GM18505 (cell line): Measurements from ENCODE around the gene HMGA1.

Source experiments
- ATAC-seq: cut with Tn5 transposase; IDR thresholded peaks from one replicate; pipeline ENCODE4 v1.9.1; 2021; ENCODE audit not compliant: unreplicated experiment
- POLR2A ChIP-seq: IDR thresholded peaks from 4 replicates; pipeline ENCODE4 v1.6.1; 2011; ENCODE audit warnings: borderline replicate concordance; ENCODE audit not compliant: insufficient read depth, insufficient read length; ENCODE audit errors: extremely low read depth

The HMGA1 gene

GRCh38 chr6:34205466-34205865, 31.2 kb upstream of the HMGA1 start:
- TF ChIP-seq POLR2A: no peak
- ATAC-seq: no peak

- no peak for ATAC-seq
- TF ChIP-seq POLR2A: no peak
Observed at GRCh38 chr6:34205916-34206315, 30.8 kb upstream of the HMGA1 start.

GRCh38 chr6:34206726-34207125, 29.9 kb upstream of the HMGA1 start:
- no peak for ATAC-seq
- TF ChIP-seq POLR2A: no peak

- ATAC-seq: no peak
- no peak for TF ChIP-seq POLR2A
Observed at GRCh38 chr6:34207695-34208443, 28.8 kb upstream of the HMGA1 start.

GRCh38 chr6:34213772-34214171, 22.9 kb upstream of the HMGA1 start:
- no peak for ATAC-seq
- no peak for TF ChIP-seq POLR2A

GRCh38 chr6:34218691-34219090, 18.0 kb upstream of the HMGA1 start:
- no peak for ATAC-seq
- no peak for TF ChIP-seq POLR2A

GRCh38 chr6:34223381-34223955, 13.2 kb upstream of the HMGA1 start:
- ATAC-seq: peak; percentile 4
- TF ChIP-seq POLR2A: no peak

- peak; percentile 79 for ATAC-seq
- peak; percentile 62 for TF ChIP-seq POLR2A
Observed at GRCh38 chr6:34223956-34224940, 12.4 kb upstream of the HMGA1 start.

GRCh38 chr6:34225551-34225950, 11.1 kb upstream of the HMGA1 start:
- no peak for ATAC-seq
- TF ChIP-seq POLR2A: no peak

- no peak for ATAC-seq
- no peak for TF ChIP-seq POLR2A
Observed at GRCh38 chr6:34226066-34226465, 10.6 kb upstream of the HMGA1 start.

GRCh38 chr6:34226731-34227586, 9.7 kb upstream of the HMGA1 start:
- ATAC-seq: no peak

GRCh38 chr6:34227761-34228421, 8.8 kb upstream of the HMGA1 start:
- no peak for TF ChIP-seq POLR2A
- ATAC-seq: no peak

More at GRCh38 chr6:34226731-34227586, 9.7 kb upstream of the HMGA1 start:
- no peak for TF ChIP-seq POLR2A
